ENCODE data around the gene ASB12.
"Not testable (repeated sequence)": the region's sequence is repeated elsewhere in the genome, so short reads cannot be mapped to it uniquely, and the experiment has no call there.

The ASB12 gene, protein sequence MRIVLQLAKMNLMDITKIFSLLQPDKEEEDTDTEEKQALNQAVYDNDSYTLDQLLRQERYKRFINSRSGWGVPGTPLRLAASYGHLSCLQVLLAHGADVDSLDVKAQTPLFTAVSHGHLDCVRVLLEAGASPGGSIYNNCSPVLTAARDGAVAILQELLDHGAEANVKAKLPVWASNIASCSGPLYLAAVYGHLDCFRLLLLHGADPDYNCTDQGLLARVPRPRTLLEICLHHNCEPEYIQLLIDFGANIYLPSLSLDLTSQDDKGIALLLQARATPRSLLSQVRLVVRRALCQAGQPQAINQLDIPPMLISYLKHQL

GRCh38 chrX:64230123-64230970, at the start of gene ASB12:
TSS of gene ASB12 (minus strand) at chrX:64230607. CDS start at chrX:64225650, 4,957 bp downstream.
- no peak for DNase-seq

- DNase-seq: no peak
Measured at GRCh38 chrX:64265265-64265664, 34.9 kb upstream of the ASB12 start.

GRCh38 chrX:64229154-64229553, 1.3 kb downstream of the ASB12 start:
- no peak for DNase-seq

GRCh38 chrX:64218023-64218422, 12.4 kb downstream of the ASB12 start:
- no peak for DNase-seq

DNA sequence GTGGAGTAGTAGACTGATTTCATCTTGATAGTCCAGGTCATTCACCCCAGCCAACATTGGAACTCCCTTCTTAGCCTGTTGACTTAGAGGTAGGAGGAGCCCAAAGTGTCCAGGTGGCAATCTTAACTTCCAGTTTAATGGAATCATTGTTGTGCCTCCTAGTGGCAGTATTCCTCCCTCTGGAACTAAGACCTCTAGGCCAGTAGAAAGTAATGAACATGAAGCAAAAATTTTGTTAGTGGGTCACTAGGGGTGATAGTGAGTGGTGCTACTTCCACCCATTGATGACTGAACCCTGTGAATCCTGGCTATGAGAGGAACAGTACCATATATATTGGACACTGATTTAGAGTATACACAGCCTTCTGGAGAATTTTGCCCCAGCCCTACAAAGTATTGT, 16.4 kb downstream of the ASB12 start:
- DNase-seq: not testable (repeated sequence)

DNA sequence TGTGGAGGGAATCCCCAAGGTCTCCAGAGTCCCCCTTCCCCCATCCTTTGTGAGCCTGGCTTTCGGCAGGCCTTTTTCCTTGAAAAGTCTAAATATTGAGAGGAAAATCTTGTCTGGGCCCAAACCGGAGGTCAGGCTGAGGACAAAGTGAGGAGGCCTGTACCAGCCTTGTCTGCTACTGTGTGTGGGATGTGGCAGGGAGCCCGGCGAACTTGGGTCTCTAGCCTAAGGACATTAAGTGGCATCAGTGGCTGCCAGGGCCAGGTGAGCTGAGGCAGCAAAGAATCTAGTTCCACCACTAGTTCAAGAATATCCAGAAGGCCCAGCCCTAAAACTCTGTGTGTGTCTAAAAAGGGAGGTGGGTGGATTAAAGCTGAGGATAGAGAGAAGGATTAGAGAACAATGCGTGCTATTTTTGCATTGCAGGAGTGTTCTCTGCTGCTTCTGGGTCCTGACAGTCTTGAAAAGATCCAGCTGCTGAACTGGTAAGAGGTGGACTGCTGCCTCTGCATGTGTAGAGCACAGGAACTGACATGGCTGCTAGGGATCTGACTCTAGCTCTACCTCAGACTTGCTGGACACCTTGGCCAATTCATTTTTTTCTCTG, 23.7 kb downstream of the ASB12 start:
- DNase-seq: no peak

DNA sequence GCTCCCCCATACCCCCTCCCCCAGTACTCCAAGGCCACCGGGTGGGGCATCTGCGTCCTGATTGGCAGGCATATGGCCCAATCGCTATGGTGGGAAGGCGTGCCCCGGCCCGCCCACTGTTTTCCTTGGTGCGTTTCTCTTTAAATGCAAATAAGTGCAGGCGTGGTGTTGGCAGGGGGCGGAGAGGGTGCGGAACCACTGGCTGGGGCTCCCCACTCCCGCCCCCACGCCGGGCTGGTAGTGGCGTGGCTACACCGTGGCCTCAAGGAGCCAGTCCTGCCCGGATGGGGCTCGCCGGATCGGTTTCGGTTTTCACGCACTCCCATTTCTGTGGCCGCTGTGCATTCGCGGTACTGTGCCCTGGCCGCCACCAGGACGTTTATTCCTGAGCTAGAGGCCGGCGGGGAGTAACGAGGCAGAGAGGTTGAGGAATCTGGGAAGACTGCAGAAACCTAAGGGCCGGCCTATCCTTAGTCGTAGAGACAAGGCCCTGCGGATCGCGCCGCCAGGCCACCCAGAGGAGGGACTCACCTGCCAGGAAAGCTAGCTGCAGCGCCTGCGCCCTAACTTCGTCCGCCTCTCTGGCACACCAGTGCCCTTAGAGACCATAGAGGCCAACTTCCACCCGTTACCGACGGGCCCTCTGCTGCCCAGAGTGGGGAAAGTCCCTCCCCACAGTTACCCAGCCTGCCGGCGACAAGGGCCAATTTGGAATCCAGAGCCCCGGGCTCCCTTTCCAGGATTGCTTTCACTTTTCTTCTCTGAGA, 24.5 kb downstream of the ASB12 start:
- DNase-seq: peak; percentile 85

DNA sequence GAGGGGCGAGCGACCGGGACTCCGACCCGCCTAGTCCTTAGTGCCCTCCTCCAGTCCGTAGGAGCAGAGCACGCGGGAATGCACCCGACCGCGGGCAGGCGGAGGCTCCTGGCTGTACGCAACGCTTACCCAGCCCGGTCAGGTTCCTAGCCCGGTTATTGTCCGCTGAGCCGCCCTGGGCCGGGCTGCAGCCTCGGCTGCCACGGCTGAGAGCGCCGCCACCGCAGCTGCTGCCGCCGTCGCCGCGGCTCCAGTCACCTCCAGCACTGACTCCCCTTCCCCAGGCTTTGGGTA, 25.0 kb downstream of the ASB12 start, which contains the start of gene AMER1:
TSS of gene AMER1 (minus strand) at position 268 of the 294 bp plus-strand sequence. CDS start 12,422 bp downstream, outside the sequence.
- DNase-seq: no peak

GRCh38 chrX:64204701-64205440, 25.5 kb downstream of the ASB12 start:
- peak; percentile 1 for DNase-seq

DNA sequence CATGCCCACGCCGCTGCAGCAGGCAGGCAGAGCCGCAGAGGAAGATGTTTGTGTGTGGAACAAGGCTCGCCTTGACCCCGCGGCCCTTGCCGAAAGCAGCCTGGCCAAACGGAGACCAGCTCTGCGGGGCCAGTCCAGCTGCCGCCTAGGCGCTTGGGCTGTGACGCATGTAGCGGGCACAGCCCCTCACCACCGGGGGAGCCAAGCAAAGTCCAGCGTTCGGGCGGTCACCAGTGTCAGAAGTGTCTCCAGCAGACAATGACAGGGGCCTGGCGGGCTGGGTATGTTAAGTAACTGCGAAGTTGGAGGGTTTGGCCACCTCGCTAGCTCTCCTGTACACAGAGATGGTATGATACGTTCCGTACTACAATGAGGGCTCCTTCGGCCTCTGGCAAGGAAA, 26.2 kb downstream of the ASB12 start:
- DNase-seq: no peak

GRCh38 chrX:64202808-64203325, 27.5 kb downstream of the ASB12 start:
- no peak for DNase-seq

- DNase-seq: no peak
Measured at GRCh38 chrX:64198036-64198435, 32.4 kb downstream of the ASB12 start.

GRCh38 chrX:64196606-64197005, 33.8 kb downstream of the ASB12 start:
- no peak for DNase-seq

DNA sequence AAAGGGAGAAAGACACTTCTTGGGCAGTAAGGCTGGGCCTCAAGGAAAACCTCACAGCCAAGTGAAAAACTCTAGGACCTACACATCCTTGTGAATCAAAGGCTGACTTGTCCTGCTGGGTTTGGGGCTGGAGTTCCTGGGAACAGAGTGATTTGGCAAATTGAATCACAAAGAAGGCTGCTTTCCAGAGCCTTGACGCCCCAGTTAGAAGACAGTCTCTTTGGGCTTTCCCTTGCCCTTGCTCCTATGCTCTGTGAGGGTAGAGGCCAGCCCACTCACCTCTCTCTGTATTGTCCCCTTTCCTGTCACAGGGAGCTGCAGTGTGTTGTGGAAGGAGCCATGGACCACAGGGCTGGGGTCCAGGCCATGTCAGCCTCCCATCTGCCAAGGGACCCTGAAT, 34.5 kb downstream of the ASB12 start:
- DNase-seq: no peak

- DNase-seq: no peak
Measured at GRCh38 chrX:64192673-64193072, 37.7 kb downstream of the ASB12 start.

- DNase-seq: no peak
Measured at GRCh38 chrX:64192040-64192439, 38.4 kb downstream of the ASB12 start.

- DNase-seq: no peak
Measured at GRCh38 chrX:64191281-64192010, 39.0 kb downstream of the ASB12 start.

GRCh38 chrX:64190136-64190740, 40.2 kb downstream of the ASB12 start:
- no peak for DNase-seq

DNA sequence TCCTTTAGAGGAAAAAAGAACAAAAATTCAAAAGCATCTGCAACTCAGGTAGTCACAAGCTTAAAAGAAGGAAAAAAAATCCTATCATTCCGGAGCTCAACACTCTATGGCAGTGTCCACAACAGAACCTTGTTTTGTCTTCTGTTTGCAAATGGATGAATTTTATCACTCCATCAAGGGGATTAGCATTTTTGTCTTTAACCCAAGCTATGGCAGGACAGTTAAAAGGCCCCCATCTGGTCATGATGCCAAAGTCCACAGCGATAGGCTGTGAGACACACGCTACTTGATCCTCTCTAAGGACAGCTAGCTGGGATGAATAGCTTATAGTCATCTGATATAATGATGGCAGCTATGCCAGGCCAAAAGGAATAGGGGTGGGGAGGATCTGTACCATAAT, 41.5 kb downstream of the ASB12 start:
- DNase-seq: no peak

GRCh38 chrX:64187762-64188150, 42.7 kb downstream of the ASB12 start:
- no peak for DNase-seq
